Bone marrow (tissue), 2 donors: ENCODE data around the gene TUBGCP2.
"Not testable (repeated sequence)": the region's sequence is repeated elsewhere in the genome, so short reads cannot be mapped to it uniquely, and the experiment has no call there.

Experiments used
- DNase-seq, 2 donors: peaks; one replicate each; lab custom pipeline; 2025; lab: John Stamatoyannopoulos, UW

TUBGCP2 gene

GRCh38 chr10:133324198-133324792, 15.6 kb upstream of the TUBGCP2 start:
- no peak for DNase-seq

DNA sequence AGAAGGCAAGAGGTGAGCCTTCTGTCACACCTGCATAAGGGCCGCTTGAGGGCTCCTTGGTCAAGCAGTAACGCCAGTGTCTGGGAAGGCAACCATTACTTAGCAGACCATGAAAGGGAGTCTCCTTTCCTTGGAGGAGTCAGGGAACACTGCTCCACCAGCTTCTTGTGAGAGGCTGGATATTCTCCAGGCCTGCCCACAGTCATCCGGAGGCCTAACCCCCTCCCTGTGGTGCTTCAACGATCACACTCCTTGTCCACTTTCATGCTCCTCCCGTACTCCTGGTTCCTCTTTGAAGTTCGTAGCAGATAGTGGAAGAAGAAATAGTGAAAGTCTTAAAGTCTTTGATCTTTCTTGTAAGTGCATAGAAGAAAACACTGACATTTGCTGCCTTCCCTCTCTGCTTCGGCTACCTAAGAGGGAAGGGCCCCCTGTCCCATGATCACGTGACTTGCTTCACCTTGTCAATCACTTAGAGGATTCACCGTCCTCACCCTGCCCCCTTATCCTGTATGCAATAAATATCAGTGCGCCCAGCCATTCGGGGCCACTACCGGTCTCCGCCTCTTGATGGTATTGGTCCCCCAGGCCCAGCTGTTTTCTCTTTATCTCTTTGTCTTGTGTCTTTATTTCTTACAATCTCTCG, 13.5 kb upstream of the TUBGCP2 start:
- DNase-seq = not testable (repeated sequence)

DNA sequence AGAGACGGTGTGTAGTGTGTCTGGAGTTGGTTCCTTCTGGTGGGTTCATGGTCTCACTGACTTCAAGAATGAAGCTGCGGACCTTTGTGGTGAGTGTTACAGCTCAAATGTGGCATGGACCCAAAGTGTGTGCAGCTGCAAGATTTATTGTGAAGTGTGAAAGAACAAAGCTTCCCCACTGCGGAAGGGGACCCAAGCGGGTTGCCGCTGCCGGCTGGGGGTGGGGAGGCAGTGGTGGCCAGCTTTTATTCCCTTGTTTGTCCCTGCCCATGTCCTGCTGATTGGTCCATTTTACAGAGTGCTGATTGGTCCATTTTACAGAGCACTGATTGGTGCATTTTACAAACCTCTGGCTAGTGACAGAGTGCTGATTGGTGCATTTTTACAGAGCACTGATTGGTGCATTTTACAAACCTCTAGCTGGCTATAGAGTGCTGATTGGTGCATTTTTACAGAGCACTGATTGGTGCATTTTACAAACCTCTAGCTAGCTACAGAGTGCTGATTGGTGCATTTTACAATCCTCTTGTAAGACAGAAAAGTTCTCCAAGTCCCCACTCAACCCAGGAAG, 12.3 kb upstream of the TUBGCP2 start:
- DNase-seq = not testable (repeated sequence)

DNA sequence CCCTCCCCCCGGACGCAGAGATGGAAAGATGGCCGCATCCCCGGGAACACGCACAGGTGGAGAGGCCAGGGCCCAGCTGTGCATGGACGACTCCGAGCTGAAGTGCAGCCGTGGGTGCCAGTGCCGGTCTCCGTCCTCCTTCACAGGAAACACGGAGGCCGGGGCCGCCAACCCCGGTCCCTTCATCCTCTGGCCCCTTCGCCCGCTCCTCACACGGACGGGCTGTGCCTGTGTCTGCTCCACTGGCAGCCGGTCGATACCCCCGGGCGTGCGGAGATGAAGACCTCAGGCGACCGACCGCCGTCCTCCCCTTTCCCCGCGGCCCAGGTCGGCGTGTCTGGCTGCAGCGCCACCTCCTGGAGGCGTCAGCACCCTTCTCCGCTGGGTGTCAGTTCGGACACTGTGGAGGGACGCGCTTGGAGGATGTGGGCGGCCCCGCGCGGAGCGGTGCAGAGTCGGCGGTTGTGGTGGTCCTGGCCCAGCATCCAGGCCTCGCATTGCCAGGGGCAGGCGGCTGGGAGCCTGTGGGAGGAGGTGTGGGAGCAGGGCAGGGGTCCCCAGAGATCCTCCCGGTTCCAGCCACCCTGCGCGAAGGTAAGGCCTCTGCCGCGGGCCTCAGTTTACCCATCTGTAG, 9.9 kb upstream of the TUBGCP2 start:
- DNase-seq = peak; percentile 25 to 51

- DNase-seq = no peak
Observed at GRCh38 chr10:133316732-133317131, 8.1 kb upstream of the TUBGCP2 start.

DNA sequence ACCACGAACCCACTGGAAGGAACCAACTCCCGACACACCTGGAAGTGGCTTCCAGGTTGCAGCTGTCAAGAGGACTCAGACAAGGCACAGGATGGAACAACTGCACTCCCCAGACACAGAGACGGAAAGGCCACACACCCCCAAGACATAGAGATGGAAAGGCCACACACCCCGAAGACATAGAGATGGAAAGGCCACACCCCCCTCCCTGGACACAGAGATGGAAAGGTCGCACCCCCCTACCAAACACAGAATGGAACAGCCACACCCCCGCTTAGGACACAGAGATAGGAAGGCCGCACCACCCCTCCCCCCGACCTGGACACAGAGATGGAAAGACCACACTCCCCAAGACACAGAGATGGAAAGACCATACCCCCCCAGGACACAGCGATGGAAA, 7.6 kb upstream of the TUBGCP2 start:
- DNase-seq = no peak

DNA sequence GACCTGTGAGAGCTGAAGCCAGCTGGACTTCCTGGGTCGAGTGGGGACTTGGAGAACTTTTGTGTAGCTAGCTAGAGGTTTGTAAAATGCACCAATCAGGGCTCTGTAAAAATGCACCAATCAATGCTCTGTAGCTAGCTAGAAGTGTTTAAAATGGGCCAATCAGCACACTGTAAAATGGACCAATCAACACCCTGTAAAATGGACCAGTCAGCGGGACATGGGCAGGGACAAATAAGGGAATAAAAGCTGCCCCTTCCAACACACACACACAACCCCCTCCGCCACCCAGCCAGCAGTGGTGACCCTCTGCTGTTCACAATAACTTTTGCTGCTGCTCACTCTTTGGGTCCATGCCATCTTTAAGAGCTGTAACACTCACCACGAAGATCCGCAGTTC, 7.2 kb upstream of the TUBGCP2 start:
- no peak for DNase-seq

DNA sequence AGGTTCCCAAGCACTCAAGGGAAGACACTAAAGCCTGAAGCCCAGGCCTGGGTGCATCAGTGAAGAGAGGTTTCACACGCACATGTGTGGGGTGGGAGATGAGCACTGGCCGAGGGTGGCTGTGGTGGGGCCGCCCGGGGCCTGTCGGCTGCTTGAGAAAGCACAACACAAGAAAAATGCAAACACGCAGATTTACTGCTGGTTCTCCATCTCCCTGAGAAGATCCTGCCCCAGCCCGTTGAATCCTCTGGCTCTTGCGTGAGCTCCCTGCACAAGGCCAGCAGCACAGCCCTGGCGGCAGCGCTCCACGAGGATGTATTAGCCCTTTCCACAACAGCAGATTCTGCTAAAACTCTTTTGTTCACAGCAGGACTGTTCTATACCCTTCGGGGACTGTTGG, 6.2 kb upstream of the TUBGCP2 start:
- DNase-seq = no peak

GRCh38 chr10:133313192-133313591, 4.5 kb upstream of the TUBGCP2 start:
- DNase-seq = no peak

GRCh38 chr10:133312769-133313145, 4.1 kb upstream of the TUBGCP2 start:
- no peak for DNase-seq

GRCh38 chr10:133312016-133312768, 3.5 kb upstream of the TUBGCP2 start:
- no peak for DNase-seq

- DNase-seq = no peak
Observed at GRCh38 chr10:133311570-133311969, 2.9 kb upstream of the TUBGCP2 start.

DNA sequence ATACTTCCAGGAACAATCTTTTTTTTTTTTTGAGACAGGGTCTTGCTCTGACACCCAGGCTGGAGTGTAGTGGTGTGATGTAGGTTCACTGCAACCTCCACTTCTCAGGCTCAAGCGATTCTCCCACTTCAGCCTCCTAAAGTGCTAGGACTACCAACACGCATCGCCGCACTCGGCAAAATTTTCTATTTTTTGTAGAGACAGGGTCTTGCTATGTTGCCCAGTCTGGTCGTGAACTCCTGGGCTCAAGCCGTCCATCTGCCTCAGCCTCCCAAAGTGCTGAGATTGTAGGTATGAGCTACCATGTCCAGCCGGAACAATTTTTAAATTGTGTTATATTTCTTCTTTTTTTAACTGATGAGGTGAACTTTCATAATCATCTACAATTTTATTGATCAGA, 2.1 kb upstream of the TUBGCP2 start:
- DNase-seq = no peak

DNA sequence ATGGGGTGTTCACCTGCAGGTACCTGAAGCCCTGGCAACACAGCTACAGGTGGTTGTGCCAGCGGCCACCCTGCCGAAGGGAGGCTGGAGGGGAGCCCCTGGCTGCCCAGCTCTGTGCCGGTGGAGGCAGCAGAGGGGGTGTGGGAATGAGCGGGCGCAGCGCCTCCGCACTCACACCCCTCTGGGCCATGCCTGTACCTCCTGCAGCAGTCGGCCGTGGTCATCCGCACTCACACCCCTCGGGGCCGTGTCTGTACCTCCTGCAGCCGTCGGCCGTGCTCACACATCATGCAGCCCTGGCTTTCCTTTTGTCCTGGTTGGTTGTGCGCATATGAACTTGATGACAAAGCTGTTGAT, 1.7 kb upstream of the TUBGCP2 start:
- no peak for DNase-seq

- DNase-seq = no peak
Observed at GRCh38 chr10:133309720-133310398, 1.2 kb upstream of the TUBGCP2 start.

GRCh38 chr10:133309100-133309719, 538 bp upstream of the TUBGCP2 start:
- peak; percentile 79 to 98 for DNase-seq

DNA sequence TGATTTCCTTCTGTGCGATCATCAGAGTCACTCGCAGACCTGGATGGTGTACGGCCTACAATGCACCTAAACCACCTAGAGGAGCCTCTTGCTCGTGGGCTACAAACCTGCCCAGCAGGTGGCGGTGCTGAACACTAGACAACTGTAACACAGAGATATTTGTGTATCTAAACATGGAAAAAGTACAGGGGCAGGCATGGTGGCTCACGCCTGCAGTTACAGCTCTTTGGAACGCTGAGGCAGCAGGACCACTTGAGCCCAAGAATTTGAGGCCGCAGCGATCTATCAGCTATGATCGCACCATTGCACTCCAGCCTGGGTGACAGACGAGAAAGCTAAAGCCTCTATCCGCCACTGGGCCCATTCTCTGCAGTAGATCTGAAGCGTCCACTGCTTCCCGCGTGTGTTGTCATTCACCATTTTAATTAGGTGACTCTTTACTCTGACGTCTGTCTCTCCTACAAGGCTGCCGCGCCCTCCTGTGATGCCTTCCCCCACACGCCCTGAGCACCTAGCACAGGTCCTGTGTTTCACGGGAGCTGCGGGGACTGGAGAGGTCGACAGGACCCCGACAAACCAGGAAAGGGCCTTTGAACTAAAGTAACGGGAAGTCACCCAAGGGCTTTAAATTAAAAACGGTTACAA, 774 bp downstream of the TUBGCP2 start:
- DNase-seq = peak; percentile 36 to 64

DNA sequence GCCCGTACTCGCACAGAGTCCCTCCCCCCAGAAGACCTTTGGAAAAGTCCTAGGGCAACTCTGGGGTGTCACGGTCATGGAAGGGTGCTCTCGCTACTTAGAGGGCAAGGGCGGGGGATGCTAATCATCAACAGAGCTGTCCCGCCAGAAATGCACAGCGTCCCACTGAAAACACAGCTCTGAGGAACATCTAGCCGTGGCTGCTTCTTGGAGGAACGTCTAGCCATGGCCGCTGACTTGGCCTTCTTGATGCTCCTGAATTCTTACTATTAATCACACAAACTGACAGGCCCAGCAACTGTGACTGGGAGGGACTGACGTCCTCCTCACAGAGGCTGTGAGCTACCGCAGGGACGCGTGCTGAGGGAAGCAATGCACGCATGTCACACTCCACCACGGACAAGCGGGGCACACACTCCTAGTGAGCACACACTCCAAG, 1.7 kb downstream of the TUBGCP2 start:
- DNase-seq = no peak

DNA sequence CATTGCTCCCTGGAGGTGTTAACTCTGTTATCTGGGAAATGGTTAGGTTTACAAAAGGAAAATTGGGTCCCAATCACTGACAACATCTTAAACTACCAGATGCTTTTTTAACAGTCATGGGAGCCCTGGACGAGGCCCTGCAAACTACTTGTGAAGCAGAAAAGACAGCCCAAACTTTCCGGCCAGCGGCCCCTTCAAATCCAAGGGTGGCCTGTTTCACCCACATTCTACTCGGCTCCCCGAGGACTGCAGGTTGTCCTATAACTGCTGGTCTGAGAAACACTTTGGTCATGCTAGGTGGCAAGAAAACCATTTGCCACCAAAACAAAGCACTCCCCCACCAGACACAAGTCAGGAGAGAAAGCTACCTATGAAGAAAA, 2.6 kb downstream of the TUBGCP2 start:
- no peak for DNase-seq

- no peak for DNase-seq
Observed at GRCh38 chr10:133303206-133303605, 5.5 kb downstream of the TUBGCP2 start.

DNA sequence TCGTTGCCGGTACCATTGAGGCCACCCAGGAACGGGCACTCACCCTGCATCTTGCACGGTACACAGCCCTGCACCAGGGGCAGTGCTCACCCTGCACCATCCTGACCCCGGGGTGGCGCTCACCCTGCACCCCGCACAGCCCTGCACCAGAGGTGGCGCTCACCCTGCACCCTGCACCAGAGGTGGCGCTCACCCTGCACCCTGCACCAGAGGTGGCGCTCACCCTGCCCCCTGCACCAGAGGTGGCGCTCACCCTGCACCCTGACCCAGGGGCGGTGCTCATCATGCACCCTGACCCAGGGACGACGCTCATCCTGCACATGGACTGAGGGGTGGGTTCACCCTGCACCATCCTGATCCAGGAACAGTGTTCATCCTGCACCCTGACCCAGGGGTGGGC, 6.4 kb downstream of the TUBGCP2 start:
- DNase-seq = no peak
